Keratinocyte (primary cell): Measurements from ENCODE around the gene NINJ2. TPM values are rescaled to one million over a fixed set of nuclear protein-coding genes. Genes with fewer than 3 reads are reported as not detected.

Source experiments
- DNase-seq: peaks from one replicate; pipeline ENCODE4 v3.0.0-alpha.2; 2011; ENCODE audit warnings: low read depth, missing footprints, low spot score
- FAIRE-seq: peaks from 2 replicates; lab custom pipeline; 2011; peaks lifted over from hg19 to GRCh38; lab: Jason Lieb, UNC
- H2AFZ ChIP-seq: 2 replicates; pipeline ENCODE4 v1.6.0; 2012; ENCODE audit warnings: low read length, control low read depth, inconsistent platforms; ENCODE audit not compliant: control insufficient read depth
- H3K27ac ChIP-seq: 2 replicates; pipeline ENCODE4 v1.5.1; 2011; ENCODE audit warnings: low read length; ENCODE audit not compliant: control insufficient read depth, insufficient read depth
- H3K27me3 ChIP-seq: 3 replicates; pipeline ENCODE4 v1.6.0; 2011; ENCODE audit warnings: low read length; ENCODE audit not compliant: control insufficient read depth, insufficient read depth; ENCODE audit errors: extremely low read depth
- H3K36me3 ChIP-seq, 2 experiments: 2 replicates in 1 of 2; 3 replicates in 1 of 2; pipeline ENCODE4 v1.5.1; 2011; ENCODE audit warnings: low read length in 2 of 2, mild to moderate bottlenecking in 1 of 2; ENCODE audit not compliant: control insufficient read depth in 2 of 2, insufficient read depth in 2 of 2; ENCODE audit errors: extremely low read depth in 1 of 2
- H3K4me1 ChIP-seq: 3 replicates; pipeline ENCODE4 v1.5.1; 2011; ENCODE audit warnings: low read length; ENCODE audit not compliant: control insufficient read depth, insufficient read depth; ENCODE audit errors: extremely low read depth
- H3K4me2 ChIP-seq: 3 replicates; pipeline ENCODE4 v1.6.0; 2011; ENCODE audit warnings: low read depth, low read length; ENCODE audit not compliant: control insufficient read depth, insufficient read depth; ENCODE audit errors: extremely low read depth
- H3K4me3 ChIP-seq, 3 experiments: fragments of 200-600 bp in 1 of 3; sonication (generic) in 1 of 3; 2 replicates in 2 of 3; 3 replicates in 1 of 3; pipeline ENCODE4 v1.5.1; 2011 to 2016; ENCODE audit warnings: low read length in 3 of 3, mild to moderate bottlenecking in 3 of 3, control low read depth in 2 of 3, inconsistent platforms in 1 of 3, low read depth in 1 of 3, mixed read lengths in 1 of 3, mixed run types in 1 of 3, moderate library complexity in 1 of 3; ENCODE audit not compliant: control insufficient read depth in 2 of 3, insufficient read depth in 2 of 3; ENCODE audit errors: extremely low read depth in 1 of 3
- H3K79me2 ChIP-seq: 2 replicates; pipeline ENCODE4 v1.6.0; 2012; ENCODE audit warnings: low read length; ENCODE audit not compliant: control insufficient read depth, insufficient read depth
- H3K9ac ChIP-seq: 3 replicates; pipeline ENCODE4 v1.6.0; 2011; ENCODE audit warnings: low read length; ENCODE audit not compliant: control insufficient read depth, insufficient read depth; ENCODE audit errors: extremely low read depth
- H3K9me1 ChIP-seq: 3 replicates; pipeline ENCODE4 v1.6.0; 2011; ENCODE audit warnings: low read length; ENCODE audit not compliant: control insufficient read depth, insufficient read depth; ENCODE audit errors: extremely low read depth
- H3K9me3 ChIP-seq: 2 replicates; pipeline ENCODE4 v1.5.1; 2012; ENCODE audit warnings: low read depth, low read length; ENCODE audit not compliant: control insufficient read depth
- H4K20me1 ChIP-seq: 3 replicates; pipeline ENCODE4 v1.6.0; 2011; ENCODE audit warnings: low read length; ENCODE audit not compliant: control insufficient read depth, insufficient read depth; ENCODE audit errors: extremely low read depth
- CTCF ChIP-seq, 3 experiments: IDR thresholded peaks in 1 of 3; conservative IDR thresholded peaks in 1 of 3; optimal IDR thresholded peaks in 1 of 3; 2 replicates in 2 of 3; 3 replicates in 1 of 3; pipeline versions ENCODE3 to v1.5.1; 2011; ENCODE audit warnings: low read length in 3 of 3, mild to moderate bottlenecking in 3 of 3, moderate library complexity in 2 of 3, control low read depth in 1 of 3, inconsistent platforms in 1 of 3; ENCODE audit not compliant: insufficient read depth in 2 of 3; ENCODE audit errors: extremely low read depth in 1 of 3
- EZH2 ChIP-seq: IDR thresholded peaks from one replicate; pipeline ENCODE4 v1.6.1; 2012; ENCODE audit warnings: inconsistent platforms, mild to moderate bottlenecking, low read length, moderate library complexity
- dilution Hi-C: fragments of 300-500 bp; cut with MboI; formaldehyde crosslinking; loops from one replicate; pipeline ENCODE4 v1.7.0; 2020; ENCODE audit warnings: low sequenced_read_pairs; ENCODE audit not compliant: extremely low pct_ligation_motif_present
- polyA plus RNA-seq, 5 experiments: library from polyadenylated mRNA; depleted of rRNA in 3 of 5; stranded (reverse) in 3 of 5; stranded (forward) in 1 of 5; unstranded in 1 of 5; fragments of >200 nt; gene quantifications; 1 replicate in 1 of 5; 2 replicates in 3 of 5; 3 replicates in 1 of 5; pipeline versions ENCODE4 v1.2.1 to v1.2.3, GENCODE V29; 2011 to 2012; ENCODE audit warnings: missing spikeins in 2 of 5, low read depth in 1 of 5, low replicate concordance in 1 of 5

Gene NINJ2
- polyA plus RNA-seq, 1 donor (not counting 4 experiments of a cell fraction or from before 2014, with no cell fraction given) = 0.58 TPM

DNA sequence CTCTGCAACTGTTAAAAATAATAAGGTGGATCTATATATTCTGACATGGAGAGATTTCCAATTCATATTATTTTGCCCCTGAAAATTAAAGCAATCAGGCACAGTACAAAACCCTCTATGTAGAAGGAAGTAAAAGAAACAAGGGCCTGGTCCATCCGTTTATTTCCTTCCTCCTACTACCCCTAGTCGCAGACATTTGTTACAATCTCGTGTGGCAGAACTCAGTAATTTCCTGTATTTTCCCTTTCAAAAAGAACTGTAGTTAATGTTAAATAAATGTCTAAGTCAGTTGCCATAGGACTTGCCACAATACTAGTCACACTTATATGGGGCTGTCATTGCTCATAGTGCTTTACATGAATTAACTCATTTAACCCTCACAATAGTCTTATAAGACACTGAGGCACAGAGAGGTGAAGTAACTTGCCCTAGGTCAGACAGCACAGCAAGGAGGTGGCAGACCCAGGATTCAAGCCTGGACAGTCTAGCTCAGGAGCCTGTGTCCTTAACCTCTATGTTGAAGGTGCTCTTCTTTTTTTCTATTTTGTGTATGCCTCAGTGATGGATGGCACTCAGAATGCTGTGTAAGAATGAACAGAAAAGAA, 24.2 kb downstream of the NINJ2 start:
- H3K9me1 ChIP-seq = no peaks in the 10 kb centered on the region
- DNase-seq = no peak
- TF ChIP-seq CTCF (optimal IDR thresholded peaks at IDR 0.05 in 1 of 3, IDR thresholded peaks at IDR 0.05 in 1 of 3, conservative IDR thresholded peaks at IDR 0.05 in 1 of 3; ENCODE audit: extremely low read depth in 1 of 3, insufficient read depth in 2 of 3, low read length in 3 of 3) = no peak
- TF ChIP-seq EZH2 = no peak
- no peaks in the 10 kb centered on the region for H4K20me1 ChIP-seq
- no peak overlapping the region for H3K27ac ChIP-seq
- H3K36me3 ChIP-seq = no peaks in the 10 kb centered on the region
- no peak overlapping the region for H3K9ac ChIP-seq
- no peak overlapping the region for H3K4me3 ChIP-seq
- no peaks in the 10 kb centered on the region for H3K79me2 ChIP-seq
- no peak overlapping the region for H2AFZ ChIP-seq
- dilution Hi-C loops = no loop called here
- H3K27me3 ChIP-seq = no peaks in the 10 kb centered on the region
- H3K9me3 ChIP-seq = no peaks in the 10 kb centered on the region
- no peak for FAIRE-seq
- no peak overlapping the region for H3K4me2 ChIP-seq
- H3K4me1 ChIP-seq = peaks cover 14% of the 10 kb centered on the region

DNA sequence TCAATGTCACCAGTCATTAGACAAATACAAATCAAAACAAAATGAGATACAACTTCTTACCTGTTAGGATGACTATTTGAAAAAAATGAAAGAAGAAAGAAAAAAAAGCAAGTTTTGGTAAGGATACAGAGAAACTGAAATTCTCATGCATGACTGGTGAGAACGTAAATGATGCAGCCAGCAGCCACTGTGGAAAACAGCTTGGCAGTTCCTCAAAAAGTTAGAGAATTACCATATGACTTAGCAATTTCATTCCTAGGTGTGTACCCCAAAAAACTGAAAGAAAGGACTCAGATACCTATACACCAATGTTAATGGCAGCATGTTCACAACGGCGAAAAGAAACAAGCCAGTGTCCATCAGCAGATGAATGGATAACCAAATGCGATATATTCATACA, 26.6 kb downstream of the NINJ2 start:
- Histone ChIP-seq H3K27ac (no peak overlapping the region), H3K4me3 (no peak overlapping the region), H3K27me3 (no peaks in the 10 kb centered on the region), H3K9me3 (no peaks in the 10 kb centered on the region), H2AFZ (no peak overlapping the region), H3K36me3 (no peaks in the 10 kb centered on the region), H4K20me1 (no peaks in the 10 kb centered on the region), H3K9ac (no peak overlapping the region), H3K9me1 (no peaks in the 10 kb centered on the region), H3K79me2 (no peaks in the 10 kb centered on the region), H3K4me1 (peaks cover 22% of the 10 kb centered on the region), H3K4me2 (no peak overlapping the region)
- TF ChIP-seq CTCF (optimal IDR thresholded peaks at IDR 0.05 in 1 of 3, IDR thresholded peaks at IDR 0.05 in 1 of 3, conservative IDR thresholded peaks at IDR 0.05 in 1 of 3; ENCODE audit: extremely low read depth in 1 of 3, insufficient read depth in 2 of 3, low read length in 3 of 3) (no peak), EZH2 (no peak)
- no peak for DNase-seq
- dilution Hi-C loops = no loop called here
- FAIRE-seq = no peak
